ENCODE measurements around the gene HABP2.

The HABP2 gene

DNA sequence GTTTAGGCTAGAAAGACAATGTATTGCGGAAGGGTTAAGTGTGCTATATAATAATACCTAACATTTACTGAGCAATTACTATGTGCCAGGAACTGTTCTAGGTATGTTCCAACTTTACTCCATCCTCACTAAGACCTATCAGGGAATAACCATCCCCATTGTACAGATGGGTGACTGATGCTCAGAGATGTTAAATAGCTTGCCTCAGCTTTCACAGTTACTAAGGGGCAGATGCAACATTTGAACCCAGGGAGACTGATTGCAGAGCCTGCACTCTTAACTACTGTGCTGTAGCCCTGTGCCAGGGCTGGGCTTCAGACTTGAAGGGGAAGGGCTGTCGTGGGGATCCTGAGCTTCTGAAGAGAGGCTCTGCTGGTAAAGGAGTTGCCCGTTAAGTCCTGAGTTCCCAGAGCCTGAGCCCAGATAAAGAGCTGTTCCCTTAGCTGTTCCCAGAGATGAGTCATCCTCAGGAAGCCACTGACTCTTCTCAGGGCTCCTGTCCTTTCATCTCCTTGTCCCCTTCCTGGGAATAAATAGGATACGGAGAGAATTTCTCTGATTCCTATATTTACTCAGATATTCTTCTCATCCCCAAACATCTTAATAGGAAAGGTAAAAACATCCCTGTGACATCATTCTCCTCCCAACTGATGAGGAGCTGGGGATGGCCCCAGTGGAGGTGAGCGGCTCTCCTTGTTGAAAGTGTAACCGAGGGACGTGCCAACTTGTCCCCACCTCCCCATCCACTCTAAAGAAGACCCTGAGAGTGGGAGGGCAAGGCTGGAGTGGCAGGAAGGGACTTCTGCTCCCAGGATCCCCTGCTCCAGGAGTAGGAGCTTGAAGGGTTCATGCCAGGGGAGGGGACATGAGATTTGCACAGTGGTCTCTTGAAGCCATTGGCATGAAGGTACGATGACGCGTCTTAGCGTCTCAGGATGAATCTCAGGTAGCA is 28.0 kb upstream of the HABP2 start:
- Histone ChIP-seq H3K9ac (ENCODE audit: low read depth, low read length) (no peak overlapping the region), H3K79me2 (ENCODE audit: insufficient read depth, low read length) (no peaks in the 10 kb centered on the region), H4K20me1 (ENCODE audit: insufficient read depth, low read length) (peaks cover 5% of the 10 kb centered on the region), H3K36me3 (ENCODE audit: insufficient read depth, low read length) (no peaks in the 10 kb centered on the region), H3K4me2 (ENCODE audit: insufficient read depth, low read length) (no peak overlapping the region), H2AFZ (ENCODE audit: low read depth, low read length) (no peak overlapping the region), H3K27me3 (ENCODE audit: insufficient read depth, low read length, poor library complexity) (peaks cover 6% of the 10 kb centered on the region), H3K27ac (ENCODE audit: low read length) (no peak overlapping the region), H3K4me3 (ENCODE audit: low read depth in 1 of 2, low read length in 2 of 2) (no peak overlapping the region), H3K9me3 (ENCODE audit: insufficient read depth, low read length, severe bottlenecking) (no peaks in the 10 kb centered on the region), H3K4me1 (ENCODE audit: insufficient read depth, low read length) (no peaks in the 10 kb centered on the region)
- DNase-seq (no peak), ATAC-seq (ENCODE audit: insufficient read depth, low read depth) (no peak)
- TF ChIP-seq, protein P1, sequence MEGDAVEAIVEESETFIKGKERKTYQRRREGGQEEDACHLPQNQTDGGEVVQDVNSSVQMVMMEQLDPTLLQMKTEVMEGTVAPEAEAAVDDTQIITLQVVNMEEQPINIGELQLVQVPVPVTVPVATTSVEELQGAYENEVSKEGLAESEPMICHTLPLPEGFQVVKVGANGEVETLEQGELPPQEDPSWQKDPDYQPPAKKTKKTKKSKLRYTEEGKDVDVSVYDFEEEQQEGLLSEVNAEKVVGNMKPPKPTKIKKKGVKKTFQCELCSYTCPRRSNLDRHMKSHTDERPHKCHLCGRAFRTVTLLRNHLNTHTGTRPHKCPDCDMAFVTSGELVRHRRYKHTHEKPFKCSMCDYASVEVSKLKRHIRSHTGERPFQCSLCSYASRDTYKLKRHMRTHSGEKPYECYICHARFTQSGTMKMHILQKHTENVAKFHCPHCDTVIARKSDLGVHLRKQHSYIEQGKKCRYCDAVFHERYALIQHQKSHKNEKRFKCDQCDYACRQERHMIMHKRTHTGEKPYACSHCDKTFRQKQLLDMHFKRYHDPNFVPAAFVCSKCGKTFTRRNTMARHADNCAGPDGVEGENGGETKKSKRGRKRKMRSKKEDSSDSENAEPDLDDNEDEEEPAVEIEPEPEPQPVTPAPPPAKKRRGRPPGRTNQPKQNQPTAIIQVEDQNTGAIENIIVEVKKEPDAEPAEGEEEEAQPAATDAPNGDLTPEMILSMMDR (IDR thresholded peaks at IDR 0.05; ENCODE audit: borderline replicate concordance, extremely low read depth, low read length, poor library complexity, severe bottlenecking), result no peak
- TF ChIP-seq EZH2 (IDR thresholded peaks at IDR 0.05; ENCODE audit: borderline replicate concordance, low read depth, low read length, severe bottlenecking), result no peak

DNA sequence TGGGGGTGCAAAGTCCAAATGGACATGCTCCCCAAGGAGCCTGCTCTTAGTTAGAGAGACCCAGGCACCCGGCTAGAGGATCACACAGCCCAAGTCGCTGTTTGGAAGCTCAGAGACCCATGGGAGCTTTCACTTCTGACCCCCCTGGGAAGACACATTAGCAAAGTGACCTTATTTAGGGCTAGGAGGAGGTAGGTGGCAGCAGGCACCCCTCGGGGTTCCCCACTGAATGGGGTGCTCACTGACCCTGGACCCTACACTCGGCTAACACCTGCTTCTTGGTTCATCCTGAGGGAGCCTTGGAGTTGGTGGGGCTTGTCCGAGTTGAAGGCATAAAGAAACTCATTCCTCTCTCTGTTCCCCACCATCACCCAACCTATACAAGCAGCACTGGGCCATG is 27.1 kb upstream of the HABP2 start:
- no peaks in the 10 kb centered on the region for H3K4me1 ChIP-seq (ENCODE audit: insufficient read depth, low read length)
- H3K27ac ChIP-seq (ENCODE audit: low read length), result no peak overlapping the region
- TF ChIP-seq EZH2 (IDR thresholded peaks at IDR 0.05; ENCODE audit: borderline replicate concordance, low read depth, low read length, severe bottlenecking), result no peak
- TF ChIP-seq, protein P1 (IDR thresholded peaks at IDR 0.05; ENCODE audit: borderline replicate concordance, extremely low read depth, low read length, poor library complexity, severe bottlenecking), result no peak
- peaks cover 6% of the 10 kb centered on the region for H3K27me3 ChIP-seq (ENCODE audit: insufficient read depth, low read length, poor library complexity)
- H3K36me3 ChIP-seq (ENCODE audit: insufficient read depth, low read length), result no peaks in the 10 kb centered on the region
- H3K9ac ChIP-seq (ENCODE audit: low read depth, low read length), result no peak overlapping the region
- no peak overlapping the region for H3K4me2 ChIP-seq (ENCODE audit: insufficient read depth, low read length)
- DNase-seq (no peak), ATAC-seq (ENCODE audit: insufficient read depth, low read depth) (no peak)
- H3K9me3 ChIP-seq (ENCODE audit: insufficient read depth, low read length, severe bottlenecking), result no peaks in the 10 kb centered on the region
- H2AFZ ChIP-seq (ENCODE audit: low read depth, low read length), result no peak overlapping the region
- peaks cover 4% of the 10 kb centered on the region for H4K20me1 ChIP-seq (ENCODE audit: insufficient read depth, low read length)
- no peak overlapping the region for H3K4me3 ChIP-seq (ENCODE audit: low read depth in 1 of 2, low read length in 2 of 2)
- no peaks in the 10 kb centered on the region for H3K79me2 ChIP-seq (ENCODE audit: insufficient read depth, low read length)

DNA sequence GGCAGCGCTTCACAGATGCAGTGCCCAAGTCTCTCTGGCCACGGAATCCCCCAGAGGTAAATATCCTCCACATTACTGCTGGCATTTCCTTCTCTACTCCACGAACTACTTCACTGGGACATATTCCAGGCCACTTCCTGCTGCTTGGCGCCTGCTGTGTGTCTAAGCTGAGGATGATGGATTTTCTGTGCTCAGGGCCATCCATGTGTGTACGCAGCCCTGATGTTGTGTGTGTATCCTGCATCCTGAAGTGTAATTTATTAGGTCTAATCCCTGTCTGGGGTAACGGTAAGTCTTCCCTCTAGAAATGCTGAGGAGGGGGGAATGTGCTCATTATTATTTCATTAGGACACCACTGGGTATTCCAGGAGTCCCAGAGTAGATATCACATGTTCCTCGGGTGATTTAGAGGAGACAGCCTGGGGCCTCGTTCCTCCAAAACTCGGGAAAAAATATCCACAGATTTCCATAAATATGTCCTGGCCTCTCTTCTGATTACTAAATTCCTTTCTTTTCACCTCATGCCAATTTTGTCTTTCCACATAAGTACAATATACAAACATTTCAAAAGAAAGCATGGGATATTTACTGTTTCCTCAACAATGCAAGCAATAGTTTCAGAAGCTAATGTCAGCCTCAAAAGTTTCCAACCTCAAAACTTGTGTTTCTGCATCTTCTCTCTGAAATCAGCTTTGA is 25.5 kb upstream of the HABP2 start:
- no peak for DNase-seq
- H4K20me1 ChIP-seq (ENCODE audit: insufficient read depth, low read length), result no peaks in the 10 kb centered on the region
- H3K36me3 ChIP-seq (ENCODE audit: insufficient read depth, low read length), result no peaks in the 10 kb centered on the region
- H3K27ac ChIP-seq (ENCODE audit: low read length), result no peak overlapping the region
- H3K79me2 ChIP-seq (ENCODE audit: insufficient read depth, low read length), result no peaks in the 10 kb centered on the region
- TF ChIP-seq, protein P1 (IDR thresholded peaks at IDR 0.05; ENCODE audit: borderline replicate concordance, extremely low read depth, low read length, poor library complexity, severe bottlenecking), result no peak
- no peak for TF ChIP-seq EZH2 (IDR thresholded peaks at IDR 0.05; ENCODE audit: borderline replicate concordance, low read depth, low read length, severe bottlenecking)
- no peak overlapping the region for H3K4me3 ChIP-seq (ENCODE audit: low read depth in 1 of 2, low read length in 2 of 2)
- H2AFZ ChIP-seq (ENCODE audit: low read depth, low read length), result no peak overlapping the region
- no peak overlapping the region for H3K9ac ChIP-seq (ENCODE audit: low read depth, low read length)
- no peak for ATAC-seq (ENCODE audit: insufficient read depth, low read depth)
- no peak overlapping the region for H3K4me2 ChIP-seq (ENCODE audit: insufficient read depth, low read length)
- peaks cover 9% of the 10 kb centered on the region for H3K27me3 ChIP-seq (ENCODE audit: insufficient read depth, low read length, poor library complexity)
- no peaks in the 10 kb centered on the region for H3K9me3 ChIP-seq (ENCODE audit: insufficient read depth, low read length, severe bottlenecking)
- no peaks in the 10 kb centered on the region for H3K4me1 ChIP-seq (ENCODE audit: insufficient read depth, low read length)

All from DND-41 (cell line).